ENCODE measurements around the gene APOBEC3F.

APOBEC3F gene

DNA sequence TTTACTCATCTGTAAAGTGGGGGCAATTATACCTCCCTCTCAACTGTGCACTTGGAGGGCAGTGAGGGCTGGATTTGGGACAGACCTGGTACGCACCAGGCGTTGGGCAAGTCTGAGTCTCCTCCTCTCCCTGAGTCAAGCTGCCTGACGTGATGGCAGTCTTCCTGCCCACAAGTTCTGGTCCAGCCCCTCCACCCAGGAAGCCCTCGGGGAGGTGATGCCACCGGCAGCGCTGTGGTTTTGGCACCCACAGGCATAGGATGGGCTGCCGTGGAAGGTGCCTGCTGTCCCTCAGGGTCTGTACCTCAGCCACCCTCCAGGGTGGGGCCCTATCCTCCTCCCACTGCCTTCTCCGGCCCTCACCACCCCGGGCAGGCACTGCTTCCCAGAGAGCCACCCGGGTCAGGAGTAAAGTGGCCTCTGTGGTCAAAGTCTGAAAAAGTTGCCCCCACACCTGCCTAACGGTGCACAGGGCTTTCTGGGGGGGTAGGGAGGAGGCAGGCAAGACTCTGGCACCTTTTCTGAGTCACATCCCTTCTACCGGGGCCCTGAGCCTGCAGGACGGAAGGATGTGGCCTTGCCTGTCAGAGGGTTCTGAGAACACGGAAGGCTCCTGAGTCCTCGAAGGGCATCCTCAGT lies 49.9 kb downstream of the APOBEC3F start:
- in situ Hi-C loops (cut with MboI; ENCODE audit: low sequenced_read_pairs), result no loop called here

DNA sequence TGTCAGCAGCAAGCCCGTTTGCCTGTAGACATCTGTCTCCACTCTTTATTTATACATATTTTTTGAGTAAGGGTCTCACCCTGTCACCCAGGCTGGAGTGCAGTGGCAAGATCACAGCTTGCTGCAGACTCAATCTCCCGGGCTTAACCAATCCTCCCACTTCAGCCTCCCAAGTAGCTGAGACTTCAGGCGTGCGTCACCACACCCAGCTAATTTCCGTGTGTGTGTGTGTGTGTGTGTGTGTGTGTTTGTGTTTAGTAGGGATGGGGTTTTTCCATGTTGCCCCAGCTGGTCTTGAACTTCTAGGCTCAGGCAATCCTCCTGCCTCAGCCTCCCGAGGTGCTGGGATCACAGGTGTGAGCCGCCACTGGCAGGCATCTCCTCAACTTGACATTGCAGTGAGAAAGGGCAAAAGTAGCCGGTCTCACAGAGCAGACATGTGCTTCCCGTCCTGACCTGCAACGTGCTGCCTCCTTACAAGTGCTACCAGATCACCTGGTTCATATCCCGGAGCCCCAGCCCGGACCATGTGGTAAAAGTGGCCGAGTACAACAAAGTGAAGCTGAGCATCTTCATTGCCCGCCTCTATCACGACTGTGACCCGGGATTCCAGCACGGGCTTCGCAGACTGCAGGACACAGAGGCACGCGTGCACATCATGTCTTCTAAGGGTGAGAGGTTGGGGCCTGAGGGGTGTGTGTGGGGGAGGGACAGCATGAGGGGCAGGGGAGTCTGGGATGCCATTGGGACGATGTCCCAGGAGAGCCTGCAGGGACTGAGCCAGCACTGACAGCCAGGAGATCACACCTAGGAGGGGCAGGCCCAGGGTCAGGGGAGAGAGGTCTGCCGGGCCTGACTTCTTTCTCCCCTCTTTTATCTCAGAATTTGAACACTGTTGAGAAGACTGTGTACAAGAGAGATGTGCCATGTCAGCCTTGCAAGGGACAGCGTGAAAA lies 50.7 kb downstream of the APOBEC3F start:
- in situ Hi-C loops (cut with MboI; ENCODE audit: low sequenced_read_pairs), result no loop called here

DNA sequence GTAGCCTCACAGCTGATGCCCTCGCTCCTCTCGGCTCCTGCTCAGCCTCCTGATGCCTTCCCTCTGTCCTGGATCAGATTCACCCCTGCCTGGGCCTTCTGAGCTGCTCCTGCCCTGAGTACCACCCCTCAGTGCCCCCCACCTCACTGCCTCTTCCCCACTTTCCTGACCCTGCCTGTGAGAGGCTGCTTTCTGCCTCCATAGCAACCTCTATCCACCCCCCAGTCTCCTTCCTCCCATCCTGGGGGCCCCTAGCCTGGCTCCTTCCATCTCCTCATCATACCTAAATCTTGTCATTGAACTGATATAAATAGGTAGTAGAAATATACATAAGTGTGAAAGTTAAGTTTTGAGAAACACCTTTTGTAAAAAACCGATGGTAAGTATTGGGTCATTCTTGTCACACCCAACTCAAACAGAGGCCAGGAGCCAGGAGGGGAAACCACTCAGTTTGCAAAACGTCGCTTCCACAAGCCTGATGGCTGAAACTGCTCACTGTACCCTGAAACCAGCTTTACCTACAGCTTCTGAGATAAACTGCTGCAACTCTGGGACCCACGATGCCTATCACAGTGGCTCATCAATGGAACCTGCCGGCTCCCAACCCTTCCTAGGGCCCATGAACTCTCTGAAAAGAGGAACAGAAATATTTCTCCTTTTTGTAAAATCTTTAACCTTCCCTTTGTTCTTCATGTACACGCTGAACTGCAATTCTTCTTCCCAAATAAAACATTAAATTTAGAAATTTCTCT lies 51.6 kb downstream of the APOBEC3F start:
- in situ Hi-C loops (cut with MboI; ENCODE audit: low sequenced_read_pairs), result no loop called here

DNA sequence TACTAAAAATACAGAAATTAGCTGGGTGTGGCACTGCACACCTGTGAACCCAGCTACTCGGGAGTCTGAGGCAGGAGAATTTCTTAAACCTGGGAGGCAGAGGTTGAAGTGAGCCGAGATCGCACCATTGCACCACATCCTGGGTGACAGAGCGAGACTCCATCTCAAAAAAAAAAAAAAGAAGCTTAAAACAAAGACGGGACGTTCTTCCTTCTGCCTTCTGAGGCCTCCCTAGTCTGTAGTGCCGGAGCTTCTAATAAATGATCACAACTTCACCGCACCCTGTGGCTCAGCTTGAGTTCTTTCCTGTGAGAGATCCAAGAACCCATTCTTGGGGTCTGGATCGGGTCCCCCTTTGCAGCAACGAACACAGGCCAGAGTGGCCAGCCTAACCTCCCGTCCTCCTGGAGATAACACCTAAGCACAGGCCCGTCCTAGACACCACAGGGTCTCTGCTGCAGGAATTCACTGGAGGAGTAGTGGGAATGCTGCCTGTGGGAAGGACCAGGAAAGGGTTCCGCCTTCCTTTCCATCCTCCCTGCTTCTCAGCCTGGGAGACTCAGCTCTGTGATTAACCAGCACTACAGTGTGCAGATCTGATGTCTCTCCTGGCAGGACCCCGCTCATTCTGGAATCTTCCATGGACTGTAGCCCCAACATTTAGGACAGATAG lies 54.2 kb downstream of the APOBEC3F start:
- in situ Hi-C loops (cut with MboI; ENCODE audit: low sequenced_read_pairs), result no loop called here

DNA sequence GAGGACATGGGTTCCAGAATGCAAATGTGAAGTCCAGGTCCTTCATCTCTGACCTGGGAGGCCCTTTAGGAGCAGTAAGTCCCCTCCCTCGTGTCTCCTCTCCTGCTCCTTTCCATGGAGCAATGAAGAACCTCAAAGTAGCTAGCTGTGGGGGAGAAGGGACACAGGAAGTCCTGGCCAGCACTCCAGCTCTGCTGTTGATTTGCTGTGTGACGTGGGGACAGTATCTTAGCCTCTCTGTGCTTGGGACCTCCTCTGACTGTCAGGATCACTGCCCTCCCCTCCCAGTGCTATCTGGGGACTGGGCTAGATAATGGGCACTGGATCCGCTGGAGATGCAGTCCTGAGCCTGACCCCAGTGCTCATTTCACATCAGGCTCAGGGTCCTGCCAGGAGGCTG lies 55.3 kb downstream of the APOBEC3F start:
- in situ Hi-C loops (cut with MboI; ENCODE audit: low sequenced_read_pairs), result no loop called here

- in situ Hi-C loops (cut with MboI; ENCODE audit: low sequenced_read_pairs), result no loop called here
These were observed 56.7 kb downstream of the APOBEC3F start, which contains the start of gene APOBEC3H for GRCh38 chr22:39097098-39098020. Gene APOBEC3H (plus strand): TSS chr22:39097244. CDS start chr22:39100279, 3,035 bp downstream.

DNA sequence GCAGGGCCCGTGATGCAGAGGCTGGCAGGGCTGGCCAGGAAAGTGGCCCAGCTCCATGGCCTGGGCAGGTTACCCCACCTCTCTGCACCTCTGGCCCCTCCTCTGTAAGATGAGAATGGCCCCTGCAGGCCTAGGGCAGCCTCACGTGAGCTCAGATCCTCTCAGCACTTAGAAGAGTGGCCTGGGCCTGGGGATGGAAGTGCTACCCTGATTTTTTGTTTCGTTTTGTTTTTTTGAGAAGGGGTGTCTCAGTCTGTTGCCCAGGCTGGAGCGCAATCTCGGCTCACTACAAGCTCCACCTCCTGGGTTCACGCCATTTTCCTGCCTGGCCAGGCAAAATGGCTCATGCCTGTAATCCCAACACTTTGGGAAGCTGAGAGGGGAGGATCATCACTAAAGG lies 57.4 kb downstream of the APOBEC3F start:
- in situ Hi-C loops (cut with MboI; ENCODE audit: low sequenced_read_pairs), result no loop called here

GRCh38 chr22:39098576-39098975 lies 57.9 kb downstream of the APOBEC3F start:
- in situ Hi-C loops (cut with MboI; ENCODE audit: low sequenced_read_pairs), result no loop called here

- in situ Hi-C loops (cut with MboI; ENCODE audit: low sequenced_read_pairs), result no loop called here
These were observed 60.6 kb downstream of the APOBEC3F start for GRCh38 chr22:39101226-39101625.

- in situ Hi-C loops (cut with MboI; ENCODE audit: low sequenced_read_pairs), result no loop called here
These were observed 62.8 kb downstream of the APOBEC3F start for GRCh38 chr22:39103431-39103830.
